GM12801 (cell line): Measurements from ENCODE around the gene FBXO15.

Source experiments
- TF ChIP-seq, protein P1 (sequence below): IDR thresholded peaks from one replicate; pipeline ENCODE4 v1.5.1; 2011; ENCODE audit warnings: control low read depth; ENCODE audit not compliant: insufficient read length; ENCODE audit errors: extremely low read depth

Gene FBXO15

DNA sequence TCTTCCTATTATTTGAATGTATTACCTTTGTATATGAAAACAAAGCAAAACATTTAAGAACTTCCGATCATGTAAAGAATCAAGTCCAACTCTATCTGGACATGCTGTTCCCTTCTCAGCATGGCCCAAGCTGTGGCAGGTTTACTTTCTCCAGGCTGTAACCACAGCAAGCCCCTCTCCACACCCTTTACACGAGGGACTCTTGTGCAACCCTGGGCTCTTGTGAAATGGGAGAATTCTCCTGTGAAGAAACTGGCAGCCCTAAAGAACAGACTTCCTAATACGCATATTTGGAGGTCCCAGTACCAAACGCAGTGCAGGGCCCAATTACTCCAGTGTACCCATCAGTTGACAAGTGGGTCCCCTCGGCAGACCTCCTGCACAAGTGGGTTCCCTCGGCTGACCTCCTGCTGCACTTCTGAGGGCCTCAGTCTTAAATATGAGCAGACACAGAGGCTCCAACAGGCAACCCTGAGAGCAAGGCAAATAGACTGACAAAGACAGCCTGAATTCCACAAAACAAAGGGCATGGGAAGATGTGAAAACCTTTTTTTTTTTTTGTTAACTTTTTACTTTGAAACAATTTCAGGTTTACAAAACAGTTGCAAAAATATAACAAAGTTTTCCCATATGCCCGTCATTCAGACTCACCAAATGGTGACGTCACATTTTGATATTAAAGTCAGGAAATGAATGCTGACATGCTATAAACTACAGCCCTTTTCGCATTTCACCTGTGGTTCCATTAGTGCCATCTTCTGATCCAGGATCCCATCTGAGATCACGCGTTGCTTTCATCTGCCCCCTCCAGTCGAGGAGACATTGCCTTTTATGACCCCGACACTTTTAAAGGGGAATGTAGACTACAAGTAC, 78.2 kb downstream of the FBXO15 start:
- TF ChIP-seq, protein P1, sequence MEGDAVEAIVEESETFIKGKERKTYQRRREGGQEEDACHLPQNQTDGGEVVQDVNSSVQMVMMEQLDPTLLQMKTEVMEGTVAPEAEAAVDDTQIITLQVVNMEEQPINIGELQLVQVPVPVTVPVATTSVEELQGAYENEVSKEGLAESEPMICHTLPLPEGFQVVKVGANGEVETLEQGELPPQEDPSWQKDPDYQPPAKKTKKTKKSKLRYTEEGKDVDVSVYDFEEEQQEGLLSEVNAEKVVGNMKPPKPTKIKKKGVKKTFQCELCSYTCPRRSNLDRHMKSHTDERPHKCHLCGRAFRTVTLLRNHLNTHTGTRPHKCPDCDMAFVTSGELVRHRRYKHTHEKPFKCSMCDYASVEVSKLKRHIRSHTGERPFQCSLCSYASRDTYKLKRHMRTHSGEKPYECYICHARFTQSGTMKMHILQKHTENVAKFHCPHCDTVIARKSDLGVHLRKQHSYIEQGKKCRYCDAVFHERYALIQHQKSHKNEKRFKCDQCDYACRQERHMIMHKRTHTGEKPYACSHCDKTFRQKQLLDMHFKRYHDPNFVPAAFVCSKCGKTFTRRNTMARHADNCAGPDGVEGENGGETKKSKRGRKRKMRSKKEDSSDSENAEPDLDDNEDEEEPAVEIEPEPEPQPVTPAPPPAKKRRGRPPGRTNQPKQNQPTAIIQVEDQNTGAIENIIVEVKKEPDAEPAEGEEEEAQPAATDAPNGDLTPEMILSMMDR = no peak

DNA sequence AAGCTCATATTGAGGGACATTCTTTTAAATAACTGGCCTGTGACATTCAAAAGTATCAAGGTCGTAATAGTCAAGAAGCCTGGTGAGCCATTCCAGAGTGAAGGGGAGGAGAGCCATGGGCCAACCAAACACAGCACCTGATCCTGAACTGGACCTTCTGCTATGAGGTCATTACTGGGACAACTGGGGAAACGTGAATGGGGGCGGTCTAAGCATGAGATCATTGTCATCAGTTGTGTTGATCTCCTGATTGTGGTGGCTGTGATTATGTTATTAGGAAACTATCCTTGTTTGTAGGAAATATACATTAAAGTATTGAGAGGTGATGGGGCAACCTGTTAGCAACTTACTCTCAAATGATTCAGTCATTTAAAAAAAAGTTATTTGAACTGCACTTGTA, 79.3 kb downstream of the FBXO15 start:
- TF ChIP-seq, protein P1 = no peak

DNA sequence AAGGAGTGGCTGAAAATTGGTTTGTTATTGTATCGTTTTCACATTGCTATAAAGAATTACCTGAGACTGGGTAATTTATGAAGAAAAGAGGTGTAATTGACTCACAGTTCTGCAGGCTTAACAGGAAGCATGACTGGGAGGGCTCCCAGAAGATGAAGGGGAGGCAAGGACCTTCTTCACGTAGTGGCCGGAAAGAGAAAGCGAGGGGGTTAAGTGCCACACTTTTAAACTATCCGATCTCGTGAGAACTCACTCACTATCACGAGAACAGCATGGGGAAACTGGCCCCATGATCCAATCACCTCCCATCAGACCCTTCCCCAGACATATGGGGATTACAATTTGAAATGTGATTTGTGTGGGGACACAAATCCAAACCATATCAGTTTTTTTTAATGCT, 81.6 kb downstream of the FBXO15 start:
- TF ChIP-seq, protein P1 = no peak

DNA sequence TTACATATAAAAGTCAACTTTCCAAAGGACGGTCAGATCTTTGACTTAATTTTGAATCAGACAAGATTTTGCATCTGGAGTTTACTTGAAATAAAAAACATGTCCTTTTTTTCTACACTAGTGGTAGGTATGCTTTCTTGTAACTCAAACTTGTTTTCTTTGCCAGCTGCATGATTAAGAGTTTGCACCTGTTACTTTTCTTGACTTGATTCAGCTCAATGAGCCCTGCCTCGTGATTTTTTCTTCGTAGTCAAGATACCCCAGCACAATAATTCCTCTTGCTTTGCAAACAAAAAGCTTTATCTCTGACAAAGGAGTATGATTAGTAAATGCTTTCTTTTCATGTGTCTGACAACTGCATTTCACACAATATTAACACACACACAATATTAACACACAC, 82.3 kb downstream of the FBXO15 start:
- TF ChIP-seq, protein P1 = no peak

DNA sequence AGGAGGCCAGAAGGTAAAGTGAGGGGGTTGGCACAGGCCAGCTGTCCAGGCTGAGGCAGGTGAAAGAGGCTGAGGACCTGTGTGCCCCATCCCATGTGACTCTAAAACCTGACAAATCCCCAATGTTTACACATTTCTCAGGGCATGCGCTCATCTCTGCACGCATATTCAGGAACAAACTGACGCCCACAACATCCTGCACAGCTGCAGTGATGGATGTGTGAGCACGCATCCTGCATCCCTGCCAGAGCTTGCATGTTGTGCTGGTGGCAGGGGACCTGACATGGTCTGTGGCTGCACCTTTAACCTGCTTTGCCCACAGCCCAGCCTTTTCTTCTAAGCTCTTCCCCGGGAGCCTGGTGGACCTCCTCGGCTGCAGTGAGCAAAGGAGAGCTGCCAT, 83.1 kb downstream of the FBXO15 start:
- TF ChIP-seq, protein P1 = no peak

DNA sequence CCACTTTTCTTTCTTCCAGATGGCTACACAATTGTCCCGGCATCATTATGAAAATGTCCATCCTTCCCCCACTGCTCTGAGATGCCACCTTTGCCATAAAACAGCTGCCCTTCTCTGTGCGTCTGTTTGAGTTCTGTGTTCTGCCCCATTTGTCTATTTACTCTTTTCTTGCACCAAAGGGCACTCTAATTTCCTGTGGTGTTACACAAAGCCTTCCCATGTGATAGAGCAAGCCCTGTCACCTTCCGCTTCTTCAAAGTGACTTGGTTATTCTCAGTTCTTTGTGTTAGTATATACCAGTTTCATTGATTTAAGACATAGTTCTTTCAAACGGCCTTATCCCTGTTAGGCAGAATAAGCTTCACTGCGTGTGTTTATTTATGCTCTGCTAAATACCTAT, 84.1 kb downstream of the FBXO15 start:
- TF ChIP-seq, protein P1 = no peak

DNA sequence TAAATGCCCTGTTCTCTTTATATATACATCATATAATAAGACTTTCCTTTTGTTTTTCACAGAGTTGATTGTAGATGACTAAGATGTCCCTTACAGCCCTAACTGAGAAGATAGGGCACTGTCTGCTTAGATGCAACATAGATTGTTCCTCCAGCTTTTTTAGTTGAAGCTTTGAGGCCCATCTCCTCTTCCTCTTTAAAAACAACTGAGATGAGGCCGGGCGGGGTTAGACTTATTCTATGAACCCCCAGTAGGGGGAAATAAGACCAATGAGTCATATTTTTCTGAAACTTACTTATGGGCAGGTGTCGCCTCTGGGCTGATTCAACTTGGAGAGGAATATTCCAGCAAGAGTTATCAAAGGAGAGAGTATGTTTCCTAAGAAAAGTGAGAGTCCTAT, 84.6 kb downstream of the FBXO15 start:
- TF ChIP-seq, protein P1 = no peak
